ENCODE results near the gene CEP85. TPM values are rescaled to one million over a fixed set of nuclear protein-coding genes. Genes with fewer than 3 reads are reported as not detected.
A peak's percentile ranks its signal among the peaks of the same experiment; 100 is the strongest.

CEP85 gene
- total and polyA plus RNA-seq, 2 of the 13 experiments (the other 11 are each of a cell fraction or from before 2014, with no cell fraction given): 16.1 to 26.7 TPM

- peak; percentile 79 for TF ChIP-seq TFDP2 (CRISPR knock-in tag; IDR thresholded peaks at IDR 0.05)
- TF ChIP-seq TCF7 (IDR thresholded peaks at IDR 0.05; ENCODE audit: low read depth): no peak
- TF ChIP-seq BRD4 (CRISPR knock-in tag; IDR thresholded peaks at IDR 0.05): no peak
- TF ChIP-seq AKAP8 (CRISPR knock-in tag; IDR thresholded peaks at IDR 0.05): peak; percentile 98
- no peak for TF ChIP-seq HNF4A (CRISPR knock-in tag; IDR thresholded peaks at IDR 0.05)
- TF ChIP-seq FOXJ3 (CRISPR knock-in tag; IDR thresholded peaks at IDR 0.05; ENCODE audit: borderline replicate concordance): no peak
- no peak; the same call in 1 of the 2 replicates for TF ChIP-seq FOXA3 (CRISPR knock-in tag; IDR thresholded peaks at IDR 0.05)
- TF ChIP-seq KMT2B (CRISPR knock-in tag; IDR thresholded peaks at IDR 0.05): peak; percentile 67
- TF ChIP-seq IKZF1 (IDR thresholded peaks at IDR 0.05): no peak
- no peak for TF ChIP-seq ZNF672 (CRISPR knock-in tag; IDR thresholded peaks at IDR 0.05)
- no peak for TF ChIP-seq TCF7L2 (IDR thresholded peaks at IDR 0.05; ENCODE audit: low read depth, low read length)
- TF ChIP-seq ZNF781 (CRISPR knock-in tag; IDR thresholded peaks at IDR 0.05; ENCODE audit: borderline replicate concordance, not compliant biosample characterization): no peak
- TF ChIP-seq WIZ (CRISPR knock-in tag; IDR thresholded peaks at IDR 0.05): no peak
- peak; percentile 85; the same call in 1 of the 2 replicates for TF ChIP-seq ZFP41 (CRISPR knock-in tag; IDR thresholded peaks at IDR 0.05; ENCODE audit: borderline replicate concordance)
- peak; percentile 66 for TF ChIP-seq SP2 (CRISPR knock-in tag; IDR thresholded peaks at IDR 0.05)
- TF ChIP-seq STAT5B (CRISPR knock-in tag; IDR thresholded peaks at IDR 0.05): no peak
- no peak for TF ChIP-seq ZNF619 (CRISPR knock-in tag; IDR thresholded peaks at IDR 0.05)
- peak; percentile 57 for TF ChIP-seq CBX1 (IDR thresholded peaks at IDR 0.05; ENCODE audit: low read depth)
- no peak for TF ChIP-seq ZNF496 (CRISPR knock-in tag; IDR thresholded peaks at IDR 0.05; ENCODE audit: insufficient replicate concordance)
- TF ChIP-seq ZBTB14 (CRISPR knock-in tag; IDR thresholded peaks at IDR 0.05): no peak
- TF ChIP-seq TCF12 (IDR thresholded peaks at IDR 0.05): no peak
- peak; percentile 29; the same call in 1 of the 2 replicates for TF ChIP-seq TCF12 (CRISPR knock-in tag; IDR thresholded peaks at IDR 0.05)
- TF ChIP-seq ZNF343 (CRISPR knock-in tag; IDR thresholded peaks at IDR 0.05): peak; percentile 77; the same call in 1 of the 2 replicates
- TF ChIP-seq, protein P1, sequence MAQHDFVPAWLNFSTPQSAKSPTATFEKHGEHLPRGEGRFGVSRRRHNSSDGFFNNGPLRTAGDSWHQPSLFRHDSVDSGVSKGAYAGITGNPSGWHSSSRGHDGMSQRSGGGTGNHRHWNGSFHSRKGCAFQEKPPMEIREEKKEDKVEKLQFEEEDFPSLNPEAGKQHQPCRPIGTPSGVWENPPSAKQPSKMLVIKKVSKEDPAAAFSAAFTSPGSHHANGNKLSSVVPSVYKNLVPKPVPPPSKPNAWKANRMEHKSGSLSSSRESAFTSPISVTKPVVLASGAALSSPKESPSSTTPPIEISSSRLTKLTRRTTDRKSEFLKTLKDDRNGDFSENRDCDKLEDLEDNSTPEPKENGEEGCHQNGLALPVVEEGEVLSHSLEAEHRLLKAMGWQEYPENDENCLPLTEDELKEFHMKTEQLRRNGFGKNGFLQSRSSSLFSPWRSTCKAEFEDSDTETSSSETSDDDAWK (CRISPR knock-in tag; IDR thresholded peaks at IDR 0.05): no peak
- TF ChIP-seq EZH2 (conservative IDR thresholded peaks at IDR 0.05; ENCODE audit: low read depth, low read length): no peak
- no peak for TF ChIP-seq PBX2 (CRISPR knock-in tag; IDR thresholded peaks at IDR 0.05)
- TF ChIP-seq ZNF333 (CRISPR knock-in tag; IDR thresholded peaks at IDR 0.05; ENCODE audit: borderline replicate concordance): 0 out of 2 replicates have a peak, but pooled peaks have one; percentile 23
- TF ChIP-seq GPN1 (CRISPR knock-in tag; IDR thresholded peaks at IDR 0.05; ENCODE audit: borderline replicate concordance): no peak
Observed at GRCh38 chr1:26279456-26280332, 45.7 kb downstream of the CEP85 start, which contains the start of gene SH3BGRL3 (continued).

Data from HepG2 (cell line).